SK-N-SH (cell line): ENCODE measurements around the gene CYB5D1. TPM values are rescaled to one million over a fixed set of nuclear protein-coding genes. Genes with fewer than 3 reads are reported as not detected.
A peak's percentile ranks its signal among the peaks of the same experiment; 100 is the strongest.

Experiments used
- CTCF ChIA-PET: fragments of 300-600, 350-600 bp; formaldehyde crosslinking; extraction: SDS; loops from one replicate; lab custom pipeline; 2021; lab: Yijun Ruan, JAX
- POLR2A ChIA-PET: fragments of 350-600 bp; sonication (Branson Sonifier 250); formaldehyde crosslinking; extraction: SDS; loops from one replicate; lab custom pipeline; 2020; ENCODE audit warnings: antibody characterized with exemption, inconsistent platforms; lab: Yijun Ruan, JAX
- DNase-seq: peaks from one replicate; pipeline ENCODE4 v3.0.0; 2012
- H2AFZ ChIP-seq: fragments of 200-600 bp; sonication (generic); 2 replicates; pipeline ENCODE4 v1.8.1; 2016; ENCODE audit warnings: antibody characterized with exemption, mild to moderate bottlenecking, low read depth
- H3F3A ChIP-seq: fragments of 200-600 bp; sonication (generic); replicated peaks from 2 replicates; pipeline ENCODE3; 2016; ENCODE audit warnings: antibody characterized with exemption, mild to moderate bottlenecking; ENCODE audit not compliant: insufficient read depth
- H3K27ac ChIP-seq, 2 experiments: fragments of 200-500 bp in 1 of 2; fragments of 200-600 bp in 1 of 2; sonication (Bioruptor generic) in 1 of 2; sonication (generic), shearing (Covaris generic) in 1 of 2; 2 replicates each; pipeline versions ENCODE4 v1.5.1 to v1.6.1; 2014 to 2016; ENCODE audit warnings: low read depth in 2 of 2, inconsistent platforms in 1 of 2, low read length in 1 of 2, mild to moderate bottlenecking in 1 of 2, mixed read lengths in 1 of 2
- H3K27me3 ChIP-seq: fragments of 200-600 bp; sonication (generic), shearing (Covaris generic); 2 replicates; pipeline ENCODE4 v1.6.1; 2016; ENCODE audit warnings: mixed run types; ENCODE audit not compliant: insufficient read depth
- H3K36me3 ChIP-seq, 2 experiments: fragments of 200-500 bp in 1 of 2; fragments of 200-600 bp in 1 of 2; sonication (Bioruptor generic) in 1 of 2; sonication (generic) in 1 of 2; replicated peaks in 1 of 2; 2 replicates each; pipeline versions ENCODE3 to v1.5.1; 2014 to 2016; ENCODE audit warnings: low read length in 1 of 2, mild to moderate bottlenecking in 1 of 2; ENCODE audit not compliant: insufficient read depth in 2 of 2, control insufficient read depth in 1 of 2
- H3K4me1 ChIP-seq, 2 experiments: fragments of 200-500 bp in 1 of 2; fragments of 200-600 bp in 1 of 2; sonication (Bioruptor generic) in 1 of 2; sonication (generic), shearing (Covaris generic) in 1 of 2; 2 replicates each; pipeline versions ENCODE4 v1.5.1 to v1.6.1; 2014 to 2016; ENCODE audit warnings: low read depth in 1 of 2, low read length in 1 of 2, mixed run types in 1 of 2; ENCODE audit not compliant: insufficient read depth in 2 of 2, control insufficient read depth in 1 of 2
- H3K4me2 ChIP-seq: fragments of 200-600 bp; sonication (generic), shearing (Covaris generic); 2 replicates; pipeline ENCODE4 v1.6.1; 2017; ENCODE audit warnings: mixed run types
- H3K4me3 ChIP-seq, 2 experiments: fragments of 200-500 bp in 1 of 2; fragments of 200-600 bp in 1 of 2; sonication (Bioruptor generic) in 1 of 2; sonication (generic), shearing (Covaris generic) in 1 of 2; 2 replicates each; pipeline versions ENCODE4 v1.5.1 to v1.8.1; 2014 to 2016; ENCODE audit warnings: low read depth in 2 of 2, inconsistent platforms in 1 of 2, low read length in 1 of 2, mild to moderate bottlenecking in 1 of 2, mixed read lengths in 1 of 2, moderate library complexity in 1 of 2
- H3K79me2 ChIP-seq: fragments of 200-600 bp; sonication (generic); 2 replicates; pipeline ENCODE4 v1.8.1; 2017; ENCODE audit warnings: mild to moderate bottlenecking; ENCODE audit not compliant: insufficient read depth
- H3K9ac ChIP-seq: fragments of 200-600 bp; sonication (generic); 2 replicates; pipeline ENCODE4 v1.6.1; 2017; ENCODE audit warnings: mixed run types
- H3K9me2 ChIP-seq: fragments of 200-600 bp; sonication (generic); 2 replicates; pipeline ENCODE4 v1.6.1; 2017; ENCODE audit warnings: mixed run types
- H3K9me3 ChIP-seq: fragments of 200-600 bp; sonication (generic); 2 replicates; pipeline ENCODE4 v1.6.1; 2017; ENCODE audit warnings: mixed run types, mild to moderate bottlenecking, moderate library complexity
- H4K20me1 ChIP-seq: fragments of 200-600 bp; sonication (generic); 2 replicates; pipeline ENCODE4 v1.6.1; 2017; ENCODE audit warnings: mild to moderate bottlenecking, mixed run types; ENCODE audit not compliant: insufficient read depth
- CHD2 ChIP-seq: fragments of 150-350 bp; IDR thresholded peaks from 2 replicates; pipeline ENCODE4 v1.6.1; 2018; ENCODE audit warnings: low read length; ENCODE audit not compliant: partially characterized antibody
- CTCF ChIP-seq: fragments of 200-600 bp; sonication (generic); IDR thresholded peaks from 2 replicates; pipeline ENCODE4 v1.6.1; 2017; ENCODE audit warnings: antibody characterized with exemption, mild to moderate bottlenecking, moderate library complexity
- ELF1 ChIP-seq: IDR thresholded peaks from 2 replicates; pipeline ENCODE4 v1.4.0; 2012
- FOSL2 ChIP-seq: IDR thresholded peaks from 2 replicates; pipeline ENCODE4 v1.4.0; 2012; ENCODE audit warnings: low read depth, mild to moderate bottlenecking, moderate library complexity, borderline replicate concordance
- FOXJ3 ChIP-seq: sonication (generic); formaldehyde crosslinking; IDR thresholded peaks from 2 replicates; pipeline ENCODE4 v1.5.1; 2020; ENCODE audit warnings: mild to moderate bottlenecking, missing genetic modification reagents
- FOXM1 ChIP-seq: IDR thresholded peaks from 2 replicates; pipeline ENCODE4 v1.4.0; 2012; ENCODE audit warnings: low read depth, mild to moderate bottlenecking
- GABPA ChIP-seq: IDR thresholded peaks from 2 replicates; pipeline ENCODE4 v1.4.0; 2012; ENCODE audit warnings: low read depth, mild to moderate bottlenecking
- GATA2 ChIP-seq: sonication (generic); formaldehyde crosslinking; IDR thresholded peaks from 2 replicates; pipeline ENCODE4 v1.5.0; 2020; ENCODE audit warnings: mild to moderate bottlenecking, missing genetic modification reagents
- IRF3 ChIP-seq: fragments of 150-350 bp; IDR thresholded peaks from 2 replicates; pipeline ENCODE4 v1.6.1; 2016; ENCODE audit warnings: mild to moderate bottlenecking, low read depth, low read length
- JUND ChIP-seq: IDR thresholded peaks from 2 replicates; pipeline ENCODE4 v1.4.0; 2012
- MAX ChIP-seq: IDR thresholded peaks from 2 replicates; pipeline ENCODE4 v1.4.0; 2012; ENCODE audit warnings: low read depth
- MXI1 ChIP-seq: IDR thresholded peaks from 2 replicates; pipeline ENCODE4 v1.6.1; 2012; ENCODE audit warnings: mild to moderate bottlenecking, low read depth, low read length, improper control_type of control experiment
- NFIC ChIP-seq: IDR thresholded peaks from 2 replicates; pipeline ENCODE4 v1.4.0; 2012; ENCODE audit warnings: borderline replicate concordance
- NRF1 ChIP-seq: IDR thresholded peaks from 2 replicates; pipeline ENCODE4 v1.6.1; 2012; ENCODE audit warnings: low read depth, mild to moderate bottlenecking, low read length
- PBX3 ChIP-seq: IDR thresholded peaks from 2 replicates; pipeline ENCODE4; 2012
- POLR2AphosphoS5 ChIP-seq: IDR thresholded peaks from 2 replicates; pipeline ENCODE4 v1.6.1; 2012; ENCODE audit warnings: low read depth, low read length
- RCOR1 ChIP-seq: fragments of 150-350 bp; IDR thresholded peaks from 2 replicates; pipeline ENCODE4 v1.6.1; 2017; ENCODE audit warnings: antibody characterized with exemption, low read length
- RXRA ChIP-seq: IDR thresholded peaks from 2 replicates; pipeline ENCODE4 v1.4.0; 2012; ENCODE audit warnings: low read depth, mild to moderate bottlenecking, borderline replicate concordance
- SIN3A ChIP-seq: IDR thresholded peaks from 2 replicates; pipeline ENCODE4 v1.6.1; 2012; ENCODE audit warnings: low read depth, mild to moderate bottlenecking, low read length, moderate library complexity, borderline replicate concordance
- TCF12 ChIP-seq: IDR thresholded peaks from 2 replicates; pipeline ENCODE4 v1.4.0; 2012
- YY1 ChIP-seq: IDR thresholded peaks from 2 replicates; pipeline ENCODE4 v1.4.0; 2012; ENCODE audit warnings: low read depth, mild to moderate bottlenecking
- WGBS: methylation state at CpG from one replicate; pipeline ENCODE4 v1.1.6; 2017; ENCODE audit warnings: low lambda C conversion rate; 5-methylcytosine and 5-hydroxymethylcytosine counted together
- polyA plus RNA-seq, 3 experiments: library from polyadenylated mRNA; depleted of rRNA; stranded (reverse); fragments of >200 nt; gene quantifications; 2 replicates each; pipeline ENCODE4 v1.2.3, GENCODE V29; 2012
- TF ChIP-seq, protein P1 (sequence below): IDR thresholded peaks from 2 replicates; pipeline ENCODE4 v1.4.0; 2012; ENCODE audit warnings: low read depth, borderline replicate concordance
- TF ChIP-seq, protein P2 (sequence below): IDR thresholded peaks from 2 replicates; pipeline ENCODE4 v1.4.0; 2012; ENCODE audit warnings: low read depth, borderline replicate concordance

Gene CYB5D1
- polyA plus RNA-seq, 1 of the 3 experiments (the other 2 are of a cell fraction) = 8.8 TPM

DNA sequence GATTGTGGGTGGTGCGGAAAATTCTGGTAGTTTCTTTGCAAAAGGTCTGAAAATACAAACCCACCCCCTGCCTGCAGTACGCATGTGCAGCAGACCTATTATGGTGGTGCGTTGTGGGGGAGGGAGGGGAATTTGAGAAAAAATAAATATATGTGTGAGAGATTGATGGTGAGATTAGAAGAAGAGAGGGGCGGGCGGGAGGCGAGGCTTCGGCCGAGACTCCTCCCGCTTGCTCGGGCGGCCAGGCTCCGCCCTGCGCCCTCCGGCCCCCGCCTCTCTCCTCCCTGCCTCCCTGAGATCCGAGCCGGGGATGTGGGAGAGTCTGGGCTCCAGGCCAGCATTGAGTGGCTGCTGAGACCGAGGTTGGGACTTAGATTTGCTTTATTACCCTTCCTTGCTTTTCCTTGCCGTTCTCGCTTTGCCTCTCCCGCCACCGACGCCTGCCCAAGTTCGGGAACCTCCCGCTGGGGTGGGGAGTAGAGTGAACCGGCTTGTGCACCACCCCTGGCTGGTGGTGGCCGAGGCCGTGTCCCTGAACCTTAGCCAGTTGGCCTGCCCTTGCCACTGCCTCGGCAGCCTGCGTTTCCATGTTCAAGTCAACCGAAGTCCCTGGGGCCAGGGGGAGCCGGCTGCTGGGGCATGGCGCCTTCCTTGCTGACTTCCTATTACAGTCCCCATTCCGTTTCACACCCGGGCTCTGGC is 29.8 kb downstream of the CYB5D1 start (continued):
- TF ChIP-seq GABPA (no peak), RXRA (no peak), GATA2 (CRISPR knock-in tag) (peak; percentile 79), NRF1 (peak; percentile 90), MXI1 (no peak; the same call in 1 of the 2 replicates), YY1 (peak; percentile 47; the same call in 1 of the 2 replicates), POLR2AphosphoS5 (peak; percentile 62; the same call in 1 of the 2 replicates), PBX3 (peak; percentile 43), MAX (no peak), IRF3 (no peak), FOSL2 (no peak), FOXJ3 (CRISPR knock-in tag) (no peak), CTCF (no peak), NFIC (peak; percentile 78), FOXM1 (no peak)

- H3K27me3 ChIP-seq = no peaks in the 10 kb centered on the region
- peaks cover 44% of the 10 kb centered on the region for H3K79me2 ChIP-seq
- peak within 1 kb of the TSS; percentile 49 to 67 for H3K4me3 ChIP-seq
- H3K4me1 ChIP-seq = peaks cover 28 to 41% of the 10 kb centered on the region in 2 experiments
- peaks cover 23% of the 10 kb centered on the region for H3F3A ChIP-seq
- no peak for TF ChIP-seq FOXM1
- TF ChIP-seq CHD2 = no peak
- TF ChIP-seq JUND = no peak
- TF ChIP-seq TCF12 = no peak
- TF ChIP-seq NFIC = no peak
- no peak for TF ChIP-seq NRF1
- TF ChIP-seq, protein P1, sequence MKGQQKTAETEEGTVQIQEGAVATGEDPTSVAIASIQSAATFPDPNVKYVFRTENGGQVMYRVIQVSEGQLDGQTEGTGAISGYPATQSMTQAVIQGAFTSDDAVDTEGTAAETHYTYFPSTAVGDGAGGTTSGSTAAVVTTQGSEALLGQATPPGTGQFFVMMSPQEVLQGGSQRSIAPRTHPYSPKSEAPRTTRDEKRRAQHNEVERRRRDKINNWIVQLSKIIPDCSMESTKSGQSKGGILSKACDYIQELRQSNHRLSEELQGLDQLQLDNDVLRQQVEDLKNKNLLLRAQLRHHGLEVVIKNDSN = no peak
- TF ChIP-seq RXRA = no peak
- TF ChIP-seq RCOR1 = no peak
- TF ChIP-seq GABPA = no peak
- TF ChIP-seq FOSL2 = no peak
- no peak for TF ChIP-seq SIN3A
- TF ChIP-seq, protein P2, sequence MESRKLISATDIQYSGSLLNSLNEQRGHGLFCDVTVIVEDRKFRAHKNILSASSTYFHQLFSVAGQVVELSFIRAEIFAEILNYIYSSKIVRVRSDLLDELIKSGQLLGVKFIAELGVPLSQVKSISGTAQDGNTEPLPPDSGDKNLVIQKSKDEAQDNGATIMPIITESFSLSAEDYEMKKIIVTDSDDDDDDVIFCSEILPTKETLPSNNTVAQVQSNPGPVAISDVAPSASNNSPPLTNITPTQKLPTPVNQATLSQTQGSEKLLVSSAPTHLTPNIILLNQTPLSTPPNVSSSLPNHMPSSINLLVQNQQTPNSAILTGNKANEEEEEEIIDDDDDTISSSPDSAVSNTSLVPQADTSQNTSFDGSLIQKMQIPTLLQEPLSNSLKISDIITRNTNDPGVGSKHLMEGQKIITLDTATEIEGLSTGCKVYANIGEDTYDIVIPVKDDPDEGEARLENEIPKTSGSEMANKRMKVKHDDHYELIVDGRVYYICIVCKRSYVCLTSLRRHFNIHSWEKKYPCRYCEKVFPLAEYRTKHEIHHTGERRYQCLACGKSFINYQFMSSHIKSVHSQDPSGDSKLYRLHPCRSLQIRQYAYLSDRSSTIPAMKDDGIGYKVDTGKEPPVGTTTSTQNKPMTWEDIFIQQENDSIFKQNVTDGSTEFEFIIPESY = no peak
- TF ChIP-seq ELF1 = no peak
- H3K9ac ChIP-seq = peak within 1 kb of the TSS; percentile 65
- DNase-seq = no peak
- ChIA-PET CTCF (interaction anchor here (0.7 to 4.0 kb wide), 13 partner anchors 9 to 201 kb away, joined by 3 to 18 read pairs (median 4); partner anchors contain the start of genes KDM6B and TP53), POLR2A (interaction anchor here (0.5 to 1.4 kb wide), 5 partner anchors 31 to 202 kb away, joined by 3 to 4 read pairs (median 3); partner anchors contain the start of gene NAA38)
- no peaks in the 10 kb centered on the region for H3K9me3 ChIP-seq
- peaks cover 19 to 31% of the 10 kb centered on the region in 2 experiments for H3K36me3 ChIP-seq
- peak within 1 kb of the TSS; percentile 80; the same call in 1 of the 2 replicates for H2AFZ ChIP-seq
- 63% methylated on average over 17 of the region's 18 CpGs for WGBS
- H3K9me2 ChIP-seq = no peaks in the 10 kb centered on the region
- H3K4me2 ChIP-seq = peak within 1 kb of the TSS; percentile 86
- H3K27ac ChIP-seq = peak within 1 kb of the TSS; percentile 96 to 100
- peaks cover 3% of the 10 kb centered on the region; the same call in 1 of the 2 replicates for H4K20me1 ChIP-seq
Measured at GRCh38 chr17:7888184-7888920, 30.5 kb downstream of the CYB5D1 start, which contains the start of gene CHD3. Gene CHD3 (plus strand): TSS chr17:7888789. CDS start chr17:7889001, 212 bp downstream.
